ENCODE measurements around the gene TMED3. TPM values are rescaled to one million over a fixed set of nuclear protein-coding genes. Genes with fewer than 3 reads are reported as not detected.

The TMED3 gene
- total and polyA plus RNA-seq, 10 donors: 28.2 to 76.6 (median 38.6) TPM

GRCh38 chr15:79299126-79299840 lies 11.6 kb upstream of the TMED3 start:
- WGBS, 5 donors: 80 to 91% (median 85%) methylated on average over 7 of the region's 7 CpGs

GRCh38 chr15:79299841-79300235 lies 11.1 kb upstream of the TMED3 start:
- H3K4me3 ChIP-seq: no peak overlapping the region
- no peaks in the 10 kb centered on the region for H3K36me3 ChIP-seq
- DNase-seq: no peak
- no peak overlapping the region for H3K27ac ChIP-seq
- no peak for TF ChIP-seq POLR2A (IDR thresholded peaks at IDR 0.05)
- no peak for TF ChIP-seq POLR2AphosphoS5 (IDR thresholded peaks at IDR 0.05)
- TF ChIP-seq CTCF (IDR thresholded peaks at IDR 0.05 in 8 of 11, conservative IDR thresholded peaks at IDR 0.05 in 3 of 11): no peak
- H3K4me1 ChIP-seq: no peaks in the 10 kb centered on the region
- H3K9me3 ChIP-seq: no peaks in the 10 kb centered on the region
- WGBS, 5 donors: 41 to 68% (median 48%) methylated on average over 1 of the region's 1 CpG
- intact Hi-C loops (cut with DNase I; ENCODE audit: low total_unique reads): no loop called here
- peaks cover 0 to 32% (median 0%) of the 10 kb centered on the region in 7 donors for H3K27me3 ChIP-seq (replicated peaks in 1 of 7)

More at GRCh38 chr15:79299126-79299840, 11.6 kb upstream of the TMED3 start:
- no peak overlapping the region for H3K4me3 ChIP-seq
- H3K4me1 ChIP-seq: no peaks in the 10 kb centered on the region
- peaks cover 0 to 32% (median 0%) of the 10 kb centered on the region in 7 donors for H3K27me3 ChIP-seq (replicated peaks in 1 of 7)
- no peaks in the 10 kb centered on the region for H3K36me3 ChIP-seq
- H3K9me3 ChIP-seq: no peaks in the 10 kb centered on the region
- no peak overlapping the region for H3K27ac ChIP-seq
- intact Hi-C loops (cut with DNase I; ENCODE audit: low total_unique reads): no loop called here
- no peak for TF ChIP-seq POLR2A (IDR thresholded peaks at IDR 0.05)
- TF ChIP-seq POLR2AphosphoS5 (IDR thresholded peaks at IDR 0.05): no peak
- no peak for TF ChIP-seq CTCF (IDR thresholded peaks at IDR 0.05 in 8 of 11, conservative IDR thresholded peaks at IDR 0.05 in 3 of 11)
- no peak for DNase-seq

GRCh38 chr15:79307251-79307650 lies 3.7 kb upstream of the TMED3 start:
- intact Hi-C loops (cut with DNase I; ENCODE audit: low total_unique reads): no loop called here
- 57 to 66% (median 62%) methylated on average over 4 of the region's 4 CpGs for WGBS, 5 donors

More at GRCh38 chr15:79307251-79307650, 3.7 kb upstream of the TMED3 start:
- Histone ChIP-seq H3K36me3 (no peaks in the 10 kb centered on the region), H3K27me3 (replicated peaks in 1 of 7) (peaks cover 0 to 53% (median 7%) of the 10 kb centered on the region in 7 donors), H3K27ac (no peak overlapping the region), H3K4me1 (peaks cover 7 to 23% (median 12%) of the 10 kb centered on the region in 6 donors), H3K4me3 (no peak overlapping the region), H3K9me3 (no peaks in the 10 kb centered on the region)
- no peak for DNase-seq
- TF ChIP-seq CTCF (IDR thresholded peaks at IDR 0.05 in 8 of 11, conservative IDR thresholded peaks at IDR 0.05 in 3 of 11) (no peak), POLR2A (IDR thresholded peaks at IDR 0.05) (no peak), POLR2AphosphoS5 (IDR thresholded peaks at IDR 0.05) (no peak)

Data from spleen (tissue), 11 donors.